ENCODE results near the gene UGGT2.
"Not testable (repeated sequence)": the region's sequence is repeated elsewhere in the genome, so short reads cannot be mapped to it uniquely, and the experiment has no call there.

UGGT2 gene

DNA sequence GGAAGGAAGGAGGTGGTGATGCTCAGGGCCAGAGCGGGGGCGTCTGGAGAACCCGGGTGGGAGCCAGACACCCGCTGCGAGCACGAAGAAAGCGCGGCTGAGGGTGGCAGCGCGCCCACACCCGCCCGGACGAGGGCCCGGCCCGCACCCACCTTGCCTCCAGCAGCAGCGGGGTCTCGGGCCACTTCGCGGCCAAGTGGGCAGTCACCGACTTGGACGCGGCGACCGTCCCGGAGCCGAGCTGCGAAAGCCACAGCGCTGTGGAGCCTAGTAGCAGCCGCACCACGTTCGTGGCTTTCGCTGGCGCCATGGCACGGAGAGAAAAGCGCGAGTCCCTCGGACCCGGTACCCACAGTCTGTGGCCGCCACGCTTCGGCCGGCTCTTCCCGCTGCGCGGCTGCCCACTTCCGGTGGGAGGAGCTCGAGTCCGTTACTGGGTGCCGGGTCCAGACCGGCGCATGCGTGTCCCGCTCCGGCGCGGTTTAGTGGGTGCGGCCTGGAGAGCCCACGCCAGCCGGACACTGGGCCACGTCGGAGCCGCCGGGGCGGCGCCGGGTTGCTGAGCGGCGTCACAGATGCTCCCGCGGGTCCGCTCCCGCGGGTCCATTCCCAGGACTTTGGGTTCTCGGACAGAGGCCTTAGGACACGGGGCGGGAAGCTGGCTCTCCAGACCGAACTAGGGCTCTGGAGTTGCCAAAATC is at the start of gene UGGT2:
TSS of gene UGGT2 (minus strand) at position 399 of the 701 bp plus-strand sequence. CDS start at position 310, 89 bp downstream.
- no peak for DNase-seq

DNA sequence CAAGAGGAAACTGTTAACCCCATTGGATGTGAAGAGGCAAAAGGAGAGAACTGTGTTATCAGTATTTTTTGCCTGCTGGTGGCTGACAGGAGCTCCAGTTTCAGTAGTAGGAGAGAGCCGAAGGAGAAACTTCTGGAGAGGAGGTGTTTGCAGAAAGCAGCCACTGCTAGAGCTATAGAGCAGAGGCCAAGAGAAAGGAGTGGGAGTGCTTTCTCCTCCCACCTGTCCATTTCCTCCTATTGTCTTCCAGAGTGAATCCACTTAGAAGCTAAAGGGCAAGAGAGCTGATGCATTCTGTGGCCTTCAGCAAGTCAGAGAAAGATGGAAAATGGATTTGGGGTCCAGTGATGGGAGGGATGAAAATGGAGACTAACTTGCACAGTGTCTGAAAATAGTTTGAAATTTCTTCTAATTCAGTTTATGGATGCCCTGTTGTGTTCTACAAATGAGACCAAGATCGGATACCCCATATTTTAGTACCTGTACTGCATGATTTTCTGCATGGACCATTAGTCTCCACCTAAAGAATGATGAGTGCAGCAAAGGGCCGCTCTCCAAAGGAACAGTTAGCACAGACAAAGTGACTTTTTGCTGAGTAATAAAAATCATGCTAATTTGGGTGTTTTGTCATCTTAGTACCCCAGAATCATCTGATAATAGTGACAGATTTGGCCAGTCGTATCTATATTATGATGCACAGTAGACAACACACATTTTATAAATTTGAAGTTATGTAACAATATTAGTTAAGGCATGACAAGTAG is 47.4 kb upstream of the UGGT2 start:
- no peak for DNase-seq

GRCh38 chr13:96093296-96094006 is 40.2 kb upstream of the UGGT2 start:
- DNase-seq: no peak

DNA sequence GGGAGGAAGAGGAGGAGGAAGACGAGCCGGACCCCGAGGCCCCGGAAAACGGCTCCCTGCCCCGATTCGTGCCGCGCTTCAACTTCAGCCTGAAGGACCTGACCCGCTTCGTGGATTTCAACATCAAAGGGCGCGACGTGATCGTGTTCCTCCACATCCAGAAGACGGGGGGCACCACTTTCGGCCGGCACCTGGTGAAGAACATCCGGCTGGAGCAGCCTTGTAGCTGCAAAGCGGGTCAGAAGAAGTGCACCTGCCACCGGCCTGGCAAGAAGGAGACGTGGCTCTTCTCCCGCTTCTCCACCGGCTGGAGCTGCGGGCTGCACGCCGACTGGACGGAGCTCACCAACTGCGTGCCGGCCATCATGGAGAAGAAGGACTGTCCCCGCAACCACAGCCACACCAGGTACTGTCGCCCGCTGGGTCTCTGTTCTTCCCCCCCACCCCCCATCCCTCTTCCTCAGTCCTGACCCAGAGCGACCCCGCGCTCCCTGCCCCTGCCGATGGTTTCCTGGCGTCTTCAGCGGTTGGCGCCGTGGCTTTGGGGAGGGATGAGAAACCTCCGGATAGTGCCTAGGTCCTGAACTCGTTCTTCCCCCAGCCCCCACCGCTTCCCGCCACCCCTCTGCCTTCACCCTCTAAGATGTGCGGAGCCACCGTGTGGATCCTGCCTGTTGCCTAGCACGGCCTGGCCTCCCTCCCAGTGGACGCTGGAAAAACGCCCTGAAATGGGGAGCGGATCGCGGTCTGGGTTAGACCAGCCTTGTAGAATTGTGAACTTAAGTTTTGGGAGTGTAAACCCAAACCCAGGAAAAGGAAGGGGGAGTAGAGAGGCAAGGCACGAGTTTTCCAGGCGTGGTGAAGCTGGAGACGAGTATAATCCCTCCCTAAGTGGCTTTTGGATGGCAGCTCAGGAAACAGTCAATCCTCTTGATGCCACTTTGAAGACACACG is 38.2 kb upstream of the UGGT2 start:
- DNase-seq: no peak

DNA sequence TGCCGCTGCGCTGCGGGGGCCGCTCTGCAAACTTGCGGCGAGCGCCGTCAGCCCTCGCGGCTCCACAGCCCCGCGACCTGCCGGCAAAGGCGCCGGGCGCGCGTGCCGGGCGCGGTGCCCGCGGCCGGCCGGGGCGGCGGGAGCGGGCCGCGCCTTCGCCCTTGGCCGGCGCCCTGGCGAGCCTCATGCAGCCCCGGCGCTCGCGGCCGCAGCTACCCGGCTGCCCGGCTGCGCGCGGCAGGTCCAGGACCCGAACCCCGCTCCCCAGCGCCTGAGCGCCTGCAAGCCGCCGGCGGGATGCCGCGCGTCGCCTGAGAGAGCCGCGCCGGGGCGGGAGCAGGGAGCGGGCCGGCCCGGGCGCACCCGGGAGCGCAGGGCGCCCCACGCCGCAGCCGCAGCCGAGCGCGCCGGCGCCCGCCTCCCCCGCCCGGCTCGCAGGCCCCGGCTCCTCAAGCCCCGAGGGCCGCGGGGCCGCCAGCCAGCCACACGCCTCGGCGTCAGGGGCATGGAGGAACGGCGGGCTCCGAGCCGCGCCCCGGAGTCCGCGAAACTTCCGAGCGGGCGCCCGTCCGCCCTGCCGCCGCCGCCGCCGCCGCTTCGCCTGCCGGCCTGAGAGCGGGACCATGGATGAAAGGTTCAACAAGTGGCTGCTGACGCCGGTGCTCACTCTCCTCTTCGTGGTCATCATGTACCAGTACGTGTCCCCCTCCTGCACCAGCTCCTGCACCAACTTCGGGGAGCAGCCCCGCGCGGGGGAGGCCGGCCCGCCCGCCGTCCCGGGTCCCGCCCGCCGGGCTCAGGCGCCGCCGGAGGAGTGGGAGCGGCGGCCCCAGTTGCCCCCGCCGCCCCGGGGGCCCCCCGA is 37.3 kb upstream of the UGGT2 start:
- DNase-seq: no peak

DNA sequence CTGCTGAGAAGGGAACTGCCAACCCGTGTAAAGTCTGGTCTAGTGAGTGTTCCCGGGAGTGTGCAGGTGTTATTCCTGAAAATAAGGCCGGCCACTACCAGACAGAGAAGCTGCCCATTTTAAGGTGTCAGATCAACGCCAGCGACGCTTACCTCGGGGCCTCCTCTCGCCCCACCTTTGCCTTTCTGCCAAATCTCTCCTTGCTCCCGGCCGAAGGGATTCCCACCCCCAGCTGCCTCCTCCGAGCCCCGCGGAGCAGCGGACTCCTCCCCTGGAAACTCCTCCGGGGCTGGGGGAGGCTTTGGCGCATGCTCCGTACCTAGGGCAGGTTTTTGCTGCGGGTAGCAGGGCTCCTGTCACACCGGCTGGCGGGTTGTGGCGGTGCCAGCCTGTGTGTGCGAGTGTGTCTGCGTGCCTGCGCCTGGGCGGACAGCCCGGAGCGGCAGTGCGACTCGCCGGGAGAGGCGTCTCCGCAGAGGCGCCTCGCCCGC is 36.6 kb upstream of the UGGT2 start, which contains the start of gene HS6ST3:
TSS of gene HS6ST3 (plus strand) at position 359 of the 491 bp plus-strand sequence.
- no peak for DNase-seq

- no peak for DNase-seq
These were observed 35.9 kb upstream of the UGGT2 start for GRCh38 chr13:96089139-96089538.

DNA sequence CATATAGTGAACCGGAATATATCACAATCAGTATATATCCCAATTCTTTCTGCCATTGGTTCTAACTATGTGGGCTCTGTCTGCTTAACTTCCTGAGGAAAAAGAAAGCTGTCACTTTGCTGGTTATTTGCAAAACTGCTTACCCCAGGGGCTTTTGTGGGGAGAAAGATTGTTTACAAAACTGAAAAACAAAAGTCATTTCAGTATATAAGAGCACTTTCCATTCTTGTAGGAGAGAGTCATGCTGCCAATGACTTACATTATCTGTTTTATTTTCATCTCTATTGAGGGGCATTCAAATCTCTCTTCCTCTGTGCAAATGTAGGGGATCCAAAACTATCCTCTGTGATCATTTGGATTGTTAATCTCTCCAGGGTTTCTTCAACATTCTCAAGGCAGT is 33.5 kb upstream of the UGGT2 start:
- DNase-seq: no peak

GRCh38 chr13:96082640-96083039 is 29.4 kb upstream of the UGGT2 start:
- DNase-seq: no peak

- no peak for DNase-seq
These were observed 28.7 kb upstream of the UGGT2 start for GRCh38 chr13:96081888-96082287.

GRCh38 chr13:96080676-96081075 is 27.5 kb upstream of the UGGT2 start:
- DNase-seq: no peak

GRCh38 chr13:96075953-96076543 is 22.8 kb upstream of the UGGT2 start:
- DNase-seq: no peak

- no peak for DNase-seq
These were observed 19.2 kb upstream of the UGGT2 start for GRCh38 chr13:96072392-96072791.

GRCh38 chr13:96071504-96071903 is 18.3 kb upstream of the UGGT2 start:
- DNase-seq: no peak

GRCh38 chr13:96068729-96069128 is 15.5 kb upstream of the UGGT2 start:
- DNase-seq: no peak

DNA sequence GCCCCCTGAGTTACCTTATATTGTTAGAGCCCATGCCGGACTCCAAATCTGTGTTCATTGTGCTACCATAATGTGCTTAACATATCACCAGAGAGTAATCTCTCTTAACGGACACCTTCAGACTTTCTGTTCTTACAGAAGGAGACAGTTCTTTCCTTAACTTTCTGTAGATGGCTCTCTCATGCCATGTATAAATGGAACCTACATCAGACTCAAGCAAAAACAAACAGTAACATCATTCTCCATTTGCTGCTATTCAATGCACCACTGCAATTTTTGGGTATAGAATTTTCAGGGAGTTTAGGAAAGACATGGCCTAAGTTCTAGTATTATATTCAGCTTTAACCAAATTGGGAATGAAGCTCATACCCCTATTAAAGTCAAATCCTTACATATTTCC is 12.6 kb upstream of the UGGT2 start:
- no peak for DNase-seq

DNA sequence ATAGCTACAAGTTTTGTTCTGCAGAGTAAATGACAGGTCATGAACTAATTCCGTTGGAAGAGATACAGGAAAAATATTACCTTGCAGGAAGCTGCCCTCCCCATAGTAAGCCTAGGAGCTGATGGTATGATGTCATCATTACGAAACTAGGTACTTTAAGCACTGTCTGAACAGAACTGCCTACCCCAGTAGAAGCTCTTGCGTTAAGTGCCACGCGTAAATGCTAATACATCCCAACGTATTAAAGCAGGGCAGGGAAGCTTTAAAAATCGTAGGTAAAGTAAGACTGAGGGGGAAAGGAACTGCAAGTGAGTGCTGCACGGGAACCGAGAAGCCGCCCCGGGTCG is 572 bp downstream of the UGGT2 start:
- DNase-seq: no peak

DNA sequence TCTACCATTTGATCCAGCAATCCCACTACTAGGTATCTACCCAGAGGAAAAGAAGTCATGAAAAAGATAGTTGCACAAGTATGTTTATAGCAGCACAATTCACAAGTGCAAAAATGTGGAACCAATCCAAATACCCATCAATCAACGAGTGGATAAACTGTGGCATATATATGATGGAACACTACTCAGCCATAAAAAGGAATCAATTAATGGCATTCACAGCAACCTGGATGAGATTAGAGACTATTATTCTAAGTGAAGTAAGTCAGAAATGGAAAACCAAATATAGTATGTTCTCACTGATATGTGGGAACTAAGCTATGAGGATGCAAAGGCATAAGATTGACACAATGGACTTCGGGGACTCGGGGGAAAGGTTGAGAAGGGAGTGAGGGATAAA is 1.3 kb downstream of the UGGT2 start:
- not testable (repeated sequence) for DNase-seq

DNA sequence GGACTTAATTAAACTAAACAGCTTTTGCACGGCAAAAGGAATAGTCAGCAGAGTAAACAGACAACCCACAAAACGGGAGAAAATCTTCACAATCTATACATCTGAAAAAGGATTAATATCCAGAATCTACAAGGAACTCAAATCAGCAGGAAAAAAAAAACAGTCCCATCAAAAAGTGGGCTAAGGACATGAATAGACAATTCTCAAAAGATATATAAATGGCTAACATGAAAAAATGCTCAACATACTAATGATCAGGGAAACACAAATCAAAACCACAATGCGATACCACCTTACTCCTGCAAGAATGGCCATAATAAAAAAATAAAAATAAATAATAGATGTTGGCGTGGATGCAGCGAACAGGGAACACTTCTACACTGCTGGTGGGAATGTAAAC is 1.7 kb downstream of the UGGT2 start:
- DNase-seq: not testable (repeated sequence)

DNA sequence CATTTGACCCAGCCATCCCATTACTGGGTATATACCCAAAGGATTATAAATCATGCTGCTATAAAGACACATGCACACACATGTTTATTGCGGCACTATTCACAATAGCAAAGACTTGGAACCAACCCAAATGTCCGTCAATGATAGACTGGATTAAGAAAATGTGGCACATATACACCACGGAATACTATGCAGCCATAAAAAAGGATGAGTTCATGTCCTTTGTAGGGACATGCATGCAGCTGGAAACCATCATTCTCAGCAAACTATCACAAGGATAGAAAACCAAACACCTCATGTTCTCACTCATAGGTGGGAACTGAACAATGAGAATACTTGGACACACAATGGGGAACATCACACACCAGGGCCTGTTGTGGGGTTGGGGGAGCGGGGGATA is 2.2 kb downstream of the UGGT2 start:
- DNase-seq: not testable (repeated sequence)

Measured in NCI-H2029 treated with DMSO at 0.1 percent for 48 hours (cell line).